HepG2 (cell line): ENCODE measurements around the gene TMCC2. TPM values are rescaled to one million over a fixed set of nuclear protein-coding genes. Genes with fewer than 3 reads are reported as not detected.

ENCODE experiments used
- CCAR2 ChIP-seq: fragments of 200-400 bp; formaldehyde crosslinking; optimal IDR thresholded peaks from 2 replicates; pipeline ENCODE3; 2018; ENCODE audit warnings: low read depth, mild to moderate bottlenecking, low read length, moderate library complexity
- EP300 ChIP-seq, 3 experiments: sonication (generic) in 1 of 3; formaldehyde crosslinking in 1 of 3; IDR thresholded peaks; 2 replicates each; pipeline versions ENCODE4 v1.5.1 to v1.6.1; 2011 to 2020; ENCODE audit warnings: low read depth in 2 of 3, low read length in 2 of 3, borderline replicate concordance in 1 of 3, improper control_type of control experiment in 1 of 3, mild to moderate bottlenecking in 1 of 3, missing genetic modification reagents in 1 of 3, moderate library complexity in 1 of 3
- FLYWCH1 ChIP-seq: sonication (generic); formaldehyde crosslinking; IDR thresholded peaks from 2 replicates; pipeline ENCODE4 v1.8.1; 2023; ENCODE audit warnings: mild to moderate bottlenecking, missing genetic modification reagents
- FOXP4 ChIP-seq: sonication (generic); formaldehyde crosslinking; IDR thresholded peaks from 2 replicates; pipeline ENCODE4 v1.4.0; 2020; ENCODE audit warnings: missing genetic modification reagents
- GMEB2 ChIP-seq: IDR thresholded peaks from 2 replicates; pipeline ENCODE4 v1.6.1; 2016; ENCODE audit warnings: missing biosample characterization, missing genetic modification reagents, low read depth
- ONECUT2 ChIP-seq: sonication (generic); formaldehyde crosslinking; IDR thresholded peaks from 2 replicates; pipeline ENCODE4 v1.4.0; 2020; ENCODE audit warnings: missing genetic modification reagents
- PLRG1 ChIP-seq: fragments of 450-650 bp; conservative IDR thresholded peaks from 2 replicates; pipeline ENCODE4 v1.6.1; 2016
- RARG ChIP-seq: sonication (generic); formaldehyde crosslinking; IDR thresholded peaks from 2 replicates; pipeline ENCODE4 v1.4.0; 2020; ENCODE audit warnings: low read depth, mild to moderate bottlenecking, missing genetic modification reagents
- RELA ChIP-seq: sonication (generic); formaldehyde crosslinking; IDR thresholded peaks from 2 replicates; pipeline ENCODE4 v1.4.0; 2020; ENCODE audit warnings: missing genetic modification reagents
- RFXAP ChIP-seq: sonication (generic); formaldehyde crosslinking; IDR thresholded peaks from 2 replicates; pipeline ENCODE4 v1.4.0; 2020; ENCODE audit warnings: missing genetic modification reagents, borderline replicate concordance
- RXRB ChIP-seq: IDR thresholded peaks from 2 replicates; pipeline ENCODE4 v1.6.1; 2016; ENCODE audit warnings: borderline replicate concordance, missing genetic modification reagents, missing compliant biosample characterization
- SNAI1 ChIP-seq: sonication (generic); formaldehyde crosslinking; IDR thresholded peaks from 2 replicates; pipeline ENCODE4 v1.5.0; 2020; ENCODE audit warnings: mild to moderate bottlenecking, missing genetic modification reagents, borderline replicate concordance
- SUZ12 ChIP-seq: fragments of 150-350 bp; IDR thresholded peaks from 2 replicates; pipeline ENCODE4 v1.6.1; 2014; ENCODE audit warnings: low read depth, low read length
- TAF15 ChIP-seq: fragments of 200-400 bp; formaldehyde crosslinking; IDR thresholded peaks from one replicate; pipeline ENCODE4 v1.6.1; 2018; ENCODE audit warnings: mild to moderate bottlenecking, low read depth, low read length; ENCODE audit not compliant: poor library complexity, severe bottlenecking
- ZNF121 ChIP-seq: sonication (generic); formaldehyde crosslinking; IDR thresholded peaks from 2 replicates; pipeline ENCODE4 v1.5.0; 2020; ENCODE audit warnings: mild to moderate bottlenecking, missing genetic modification reagents
- ZNF276 ChIP-seq: sonication (generic); formaldehyde crosslinking; IDR thresholded peaks from 2 replicates; pipeline ENCODE4 v1.4.0; 2020; ENCODE audit warnings: mild to moderate bottlenecking, low read depth, missing genetic modification reagents
- ZNF414 ChIP-seq: sonication (generic); formaldehyde crosslinking; IDR thresholded peaks from 2 replicates; pipeline ENCODE4 v1.5.0; 2020; ENCODE audit warnings: missing genetic modification reagents
- ZNF484 ChIP-seq: sonication (generic); formaldehyde crosslinking; IDR thresholded peaks from 2 replicates; pipeline ENCODE4 v1.5.1; 2020; ENCODE audit warnings: mild to moderate bottlenecking, low read depth, missing genetic modification reagents, borderline replicate concordance
- ZNF512 ChIP-seq: sonication (generic); formaldehyde crosslinking; IDR thresholded peaks from 2 replicates; pipeline ENCODE4 v1.4.0; 2020; ENCODE audit warnings: mild to moderate bottlenecking, missing genetic modification reagents
- ZNF543 ChIP-seq: sonication (generic); formaldehyde crosslinking; IDR thresholded peaks from 2 replicates; pipeline ENCODE4 v1.4.0; 2020; ENCODE audit warnings: mild to moderate bottlenecking, missing genetic modification reagents
- ZNF746 ChIP-seq: sonication (generic); formaldehyde crosslinking; IDR thresholded peaks from 2 replicates; pipeline ENCODE4 v1.8.0; 2022; ENCODE audit warnings: mild to moderate bottlenecking, missing genetic modification reagents
- polyA plus RNA-seq, 8 experiments: library from polyadenylated mRNA; depleted of rRNA in 3 of 8; stranded (reverse) in 7 of 8; unstranded in 1 of 8; fragments of >200 nt; fragmentation: Illumina TruSeq in 4 of 8; extraction: Trizol in 4 of 8; gene quantifications; 2 replicates each; pipeline versions ENCODE4 v1.2.1 to v1.2.3, GENCODE V29; 2011 to 2016; ENCODE audit warnings: low read depth in 4 of 8, missing spikeins in 1 of 8, mixed read lengths in 1 of 8; ENCODE audit not compliant: insufficient read depth in 1 of 8
- total RNA-seq, 5 experiments: library from RNA; depleted of rRNA; stranded (reverse); fragments of >200 nt; fragmentation: Illumina TruSeq; extraction: Trizol; gene quantifications; 2 replicates each; pipeline ENCODE4 v1.2.3, GENCODE V29; 2016; ENCODE audit warnings: low read depth in 1 of 5

Gene TMCC2
- total and polyA plus RNA-seq, 2 of the 13 experiments (the other 11 are each of a cell fraction or from before 2014, with no cell fraction given): 0.12 to 0.24 TPM

GRCh38 chr1:205321162-205321958, 93.6 kb downstream of the TMCC2 start, which contains the start of gene NUAK2 (continued):
- TF ChIP-seq ZNF484 (CRISPR knock-in tag) (no peak), RXRB (no peak), SNAI1 (CRISPR knock-in tag) (peak; percentile 41; the same call in 1 of the 2 replicates), FOXP4 (CRISPR knock-in tag) (no peak; the same call in none of the 2 replicates), PLRG1 (no peak), ZNF512 (no peak), TAF15 (no peak), ZNF121 (CRISPR knock-in tag) (peak; percentile 41; the same call in 1 of the 2 replicates), ONECUT2 (CRISPR knock-in tag) (no peak), CCAR2 (no peak), RFXAP (no peak), GMEB2 (no peak), RARG (CRISPR knock-in tag) (no peak), ZNF276 (CRISPR knock-in tag) (0 out of 2 replicates have a peak, but pooled peaks have one; percentile 25), ZNF746 (CRISPR knock-in tag) (peak; percentile 28; the same call in 1 of the 2 replicates), ZNF543 (CRISPR knock-in tag) (peak; percentile 64; the same call in 1 of the 2 replicates), FLYWCH1 (CRISPR knock-in tag) (no peak), SUZ12 (no peak), EP300 (IDR thresholded peaks at IDR 0.05; ENCODE audit: low read depth in 2 of 2, low read length in 2 of 2) (no peak), EP300 (CRISPR knock-in tag; IDR thresholded peaks at IDR 0.05; ENCODE audit: borderline replicate concordance) (0 out of 2 replicates have a peak, but pooled peaks have one; percentile 22), ZNF414 (CRISPR knock-in tag) (no peak; the same call in 1 of the 2 replicates), RELA (no peak)
